Measurements from ENCODE around the gene ADH7. TPM values are rescaled to one million over a fixed set of nuclear protein-coding genes. Genes with fewer than 3 reads are reported as not detected.

Gene ADH7
- total and polyA plus RNA-seq, 5 donors from 2014 or later, result not detected

DNA sequence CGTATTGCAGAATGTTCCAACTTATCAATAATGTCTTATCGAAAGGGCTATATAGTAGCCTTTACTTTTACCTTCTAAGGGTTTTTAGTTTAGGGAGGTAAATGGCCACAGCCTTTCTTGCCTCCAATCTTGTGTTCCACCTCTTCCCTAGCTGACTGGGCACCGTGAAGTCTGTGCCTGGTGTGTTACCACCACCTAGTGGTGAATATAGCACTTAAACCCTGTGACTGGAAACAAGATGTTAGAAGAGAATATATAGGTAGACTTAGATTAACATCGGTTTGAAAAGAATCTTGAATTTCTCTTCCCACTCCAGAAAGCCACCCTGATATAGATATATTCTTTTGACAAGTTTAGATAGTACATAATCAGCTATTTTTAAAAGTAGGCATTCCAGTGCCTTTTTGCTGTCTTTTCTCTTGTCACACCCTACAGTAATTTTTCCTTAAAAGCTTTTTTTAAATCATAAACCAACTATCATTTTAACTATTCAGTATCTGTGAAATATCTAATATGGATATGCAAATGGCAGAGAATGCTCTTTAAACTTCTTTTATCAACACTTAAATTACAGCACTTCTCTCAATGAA is 27.8 kb upstream of the ADH7 start:
- peaks cover 0 to 4% (median 0%) of the 10 kb centered on the region in 4 donors for H3K4me1 Mint-ChIP-seq
- peaks cover 0 to 2% (median 0%) of the 10 kb centered on the region in 7 donors for H3K9me3 Mint-ChIP-seq
- peaks cover 21% of the 10 kb centered on the region for H3K27me3 Mint-ChIP-seq
- no peak overlapping the region for H3K27ac ChIP-seq (ENCODE audit: insufficient read depth, low read length, poor library complexity, severe bottlenecking)
- H3K4me3 ChIP-seq (ENCODE audit: low read depth, low read length), result no peak overlapping the region
- no peak overlapping the region for H3K27ac Mint-ChIP-seq
- no peaks in the 10 kb centered on the region for H3K36me3 Mint-ChIP-seq
- peaks cover 2% of the 10 kb centered on the region for H3K27me3 ChIP-seq (ENCODE audit: control insufficient read depth, insufficient read depth, low read length)
- no peaks in the 10 kb centered on the region for H3K36me3 ChIP-seq (ENCODE audit: control insufficient read depth, insufficient read depth, low read length)
- H3K4me3 Mint-ChIP-seq, result no peak overlapping the region
- peak; percentile 46 to 58 for ATAC-seq (ENCODE audit: low read depth in 2 of 2)
- DNase-seq, result peak; percentile 21 to 59 (median 38)
- H3K9me3 ChIP-seq (ENCODE audit: control insufficient read depth in 2 of 2, low read length in 2 of 2), result no peaks in the 10 kb centered on the region
- H3K4me1 ChIP-seq (ENCODE audit: control insufficient read depth, insufficient read depth, low read length, poor library complexity, severe bottlenecking), result no peaks in the 10 kb centered on the region

DNA sequence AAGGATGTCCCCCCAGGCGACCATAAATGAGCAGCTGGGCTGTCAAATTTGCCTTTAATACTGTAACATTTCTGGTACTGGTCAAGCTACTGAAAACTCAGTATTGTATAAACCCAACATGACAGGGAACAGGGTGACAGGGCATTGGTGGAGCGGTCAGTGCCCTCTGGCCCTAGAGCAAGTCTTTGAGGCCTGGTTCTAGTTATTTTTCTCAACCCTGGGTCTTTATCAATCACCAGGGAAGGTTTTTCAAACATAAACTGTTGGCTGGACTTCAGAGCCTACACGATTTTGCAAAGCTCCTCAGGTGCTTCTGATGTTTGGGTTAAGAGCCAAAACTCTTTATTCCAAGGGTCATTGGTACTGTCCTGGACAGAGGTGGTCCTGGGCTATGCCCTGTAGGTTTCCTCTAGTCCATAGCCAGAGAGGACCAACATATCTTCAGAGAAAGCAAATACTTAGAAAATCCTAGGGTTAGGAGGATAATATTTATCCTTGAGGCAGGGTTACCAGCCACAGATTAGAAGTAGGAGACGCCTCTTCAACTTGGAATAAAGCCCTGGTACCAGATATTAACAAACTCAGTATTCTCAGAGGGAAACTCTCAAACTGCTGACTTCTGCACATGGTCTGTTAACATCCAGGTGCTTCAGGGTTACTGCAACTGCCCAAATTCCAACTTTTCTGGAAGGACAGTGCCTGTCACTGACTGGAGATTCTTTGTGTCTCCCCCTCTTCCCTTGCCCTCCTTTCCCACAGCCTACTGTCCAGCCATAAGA is 26.7 kb upstream of the ADH7 start:
- no peak overlapping the region for H3K27ac ChIP-seq (ENCODE audit: insufficient read depth, low read length, poor library complexity, severe bottlenecking)
- H3K27me3 Mint-ChIP-seq, result peaks cover 19% of the 10 kb centered on the region
- no peaks in the 10 kb centered on the region for H3K9me3 ChIP-seq (ENCODE audit: control insufficient read depth in 2 of 2, low read length in 2 of 2)
- H3K4me3 Mint-ChIP-seq, result no peak overlapping the region
- H3K27ac Mint-ChIP-seq, result peak overlapping the region in 1 of 3 donors; percentile 4
- H3K4me3 ChIP-seq (ENCODE audit: low read depth, low read length), result no peak overlapping the region
- DNase-seq (no peak), ATAC-seq (ENCODE audit: low read depth in 2 of 2) (no peak)
- H3K36me3 Mint-ChIP-seq, result no peaks in the 10 kb centered on the region
- H3K36me3 ChIP-seq (ENCODE audit: control insufficient read depth, insufficient read depth, low read length), result no peaks in the 10 kb centered on the region
- peaks cover 0 to 2% (median 0%) of the 10 kb centered on the region in 7 donors for H3K9me3 Mint-ChIP-seq
- peaks cover 3% of the 10 kb centered on the region for H3K27me3 ChIP-seq (ENCODE audit: control insufficient read depth, insufficient read depth, low read length)
- H3K4me1 ChIP-seq (ENCODE audit: control insufficient read depth, insufficient read depth, low read length, poor library complexity, severe bottlenecking), result no peaks in the 10 kb centered on the region
- peaks cover 0 to 4% (median 0%) of the 10 kb centered on the region in 4 donors for H3K4me1 Mint-ChIP-seq

DNA sequence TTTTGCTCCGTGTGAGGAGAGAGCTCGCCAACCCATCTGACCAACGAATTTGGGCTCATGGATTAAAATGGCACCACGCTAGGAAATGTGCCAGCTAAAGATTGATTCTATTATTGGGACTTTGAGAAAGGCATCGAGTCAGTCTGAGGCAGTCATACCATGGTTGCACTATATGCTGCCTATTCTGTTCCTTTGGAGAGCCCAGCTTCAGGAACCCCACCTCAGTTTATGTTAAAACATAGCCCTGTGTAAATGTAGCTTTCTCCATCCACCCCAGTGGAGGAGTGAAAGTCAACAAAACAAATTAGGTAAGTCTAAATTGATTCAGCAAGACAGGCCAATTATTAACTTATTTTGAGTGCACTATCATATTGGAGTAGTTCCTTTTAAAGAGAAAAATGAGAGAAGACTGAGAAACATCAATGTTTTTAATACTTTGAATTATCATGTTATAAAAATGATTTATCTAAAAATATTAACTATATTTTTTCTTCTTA is 24.5 kb upstream of the ADH7 start:
- peaks cover 24% of the 10 kb centered on the region for H3K27me3 Mint-ChIP-seq
- no peak for ATAC-seq (ENCODE audit: low read depth in 2 of 2)
- DNase-seq, result no peak

GRCh38 chr4:99458911-99459447 is 23.8 kb upstream of the ADH7 start:
- no peak overlapping the region for H3K27ac ChIP-seq (ENCODE audit: insufficient read depth, low read length, poor library complexity, severe bottlenecking)
- Mint-ChIP-seq H3K4me1 (peaks cover 0 to 4% (median 0%) of the 10 kb centered on the region in 4 donors), H3K36me3 (no peaks in the 10 kb centered on the region), H3K27me3 (peaks cover 24% of the 10 kb centered on the region), H3K27ac (peak overlapping the region in 1 of 3 donors; percentile 3), H3K9me3 (peaks cover 0 to 6% (median 0%) of the 10 kb centered on the region in 7 donors), H3K4me3 (no peak overlapping the region)
- no peak overlapping the region for H3K4me3 ChIP-seq (ENCODE audit: low read depth, low read length)
- DNase-seq (no peak), ATAC-seq (ENCODE audit: low read depth in 2 of 2) (no peak)
- H3K36me3 ChIP-seq (ENCODE audit: control insufficient read depth, insufficient read depth, low read length), result no peaks in the 10 kb centered on the region
- peaks cover 3% of the 10 kb centered on the region for H3K27me3 ChIP-seq (ENCODE audit: control insufficient read depth, insufficient read depth, low read length)
- no peaks in the 10 kb centered on the region for H3K4me1 ChIP-seq (ENCODE audit: control insufficient read depth, insufficient read depth, low read length, poor library complexity, severe bottlenecking)
- H3K9me3 ChIP-seq (ENCODE audit: control insufficient read depth in 2 of 2, low read length in 2 of 2), result no peaks in the 10 kb centered on the region

More for the DNA sequence above, 24.5 kb upstream of the ADH7 start:
- Mint-ChIP-seq H3K36me3 (no peaks in the 10 kb centered on the region), H3K9me3 (peaks cover 0 to 6% (median 0%) of the 10 kb centered on the region in 7 donors), H3K4me3 (no peak overlapping the region), H3K4me1 (peaks cover 0 to 4% (median 0%) of the 10 kb centered on the region in 4 donors), H3K27ac (no peak overlapping the region)
- Histone ChIP-seq H3K36me3 (ENCODE audit: control insufficient read depth, insufficient read depth, low read length) (no peaks in the 10 kb centered on the region), H3K4me1 (ENCODE audit: control insufficient read depth, insufficient read depth, low read length, poor library complexity, severe bottlenecking) (no peaks in the 10 kb centered on the region), H3K9me3 (ENCODE audit: control insufficient read depth in 2 of 2, low read length in 2 of 2) (no peaks in the 10 kb centered on the region), H3K27ac (ENCODE audit: insufficient read depth, low read length, poor library complexity, severe bottlenecking) (no peak overlapping the region), H3K27me3 (ENCODE audit: control insufficient read depth, insufficient read depth, low read length) (peaks cover 3% of the 10 kb centered on the region), H3K4me3 (ENCODE audit: low read depth, low read length) (no peak overlapping the region)

DNA sequence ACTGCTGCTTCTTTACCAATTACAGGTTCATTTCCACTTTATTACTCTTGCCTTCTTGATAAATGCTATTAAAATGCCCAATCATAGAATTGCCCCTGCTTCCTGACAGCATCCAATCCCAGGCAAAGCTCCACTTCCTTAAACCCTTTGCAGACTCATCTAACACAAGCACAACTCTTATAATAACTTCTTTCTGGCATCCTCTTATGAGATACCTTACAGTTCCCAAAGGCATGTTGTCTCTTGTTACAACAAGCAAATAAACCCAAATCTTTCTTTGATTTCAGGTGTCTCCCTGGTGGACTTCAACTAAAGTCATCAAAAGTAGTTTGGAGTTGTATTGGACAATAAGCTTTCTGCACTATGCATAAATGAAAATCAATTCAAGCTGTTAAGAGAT is 22.5 kb upstream of the ADH7 start:
- Mint-ChIP-seq H3K27me3 (peaks cover 29% of the 10 kb centered on the region), H3K36me3 (no peaks in the 10 kb centered on the region), H3K27ac (no peak overlapping the region), H3K9me3 (peaks cover 1 to 9% (median 5%) of the 10 kb centered on the region in 7 donors), H3K4me1 (no peaks in the 10 kb centered on the region), H3K4me3 (no peak overlapping the region)
- H3K36me3 ChIP-seq (ENCODE audit: control insufficient read depth, insufficient read depth, low read length), result no peaks in the 10 kb centered on the region
- no peaks in the 10 kb centered on the region for H3K4me1 ChIP-seq (ENCODE audit: control insufficient read depth, insufficient read depth, low read length, poor library complexity, severe bottlenecking)
- H3K9me3 ChIP-seq (ENCODE audit: control insufficient read depth in 2 of 2, low read length in 2 of 2), result peaks cover 0 to 1% of the 10 kb centered on the region in 2 experiments
- H3K4me3 ChIP-seq (ENCODE audit: low read depth, low read length), result no peak overlapping the region
- peaks cover 2% of the 10 kb centered on the region for H3K27me3 ChIP-seq (ENCODE audit: control insufficient read depth, insufficient read depth, low read length)
- no peak for ATAC-seq (ENCODE audit: low read depth in 2 of 2)
- DNase-seq, result no peak
- no peak overlapping the region for H3K27ac ChIP-seq (ENCODE audit: insufficient read depth, low read length, poor library complexity, severe bottlenecking)

DNA sequence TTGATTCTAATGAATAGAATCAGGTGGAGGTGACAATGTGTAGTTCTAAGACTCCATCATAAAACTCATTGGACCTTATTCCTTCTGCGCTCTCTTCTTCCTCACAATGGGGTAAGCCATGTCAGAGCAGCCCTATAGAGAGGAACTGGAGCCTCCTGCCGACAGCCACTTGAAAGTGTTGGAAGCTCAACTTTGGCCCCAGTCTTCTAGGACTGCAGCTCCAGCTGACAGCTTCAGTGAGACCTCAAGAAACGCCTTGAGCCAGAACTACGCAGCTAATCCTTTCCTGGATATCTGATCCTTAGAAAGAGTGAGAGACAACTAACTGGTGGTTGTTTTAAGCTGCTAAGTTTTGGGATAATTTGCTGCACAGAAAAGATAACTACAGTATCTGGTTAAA is 22.1 kb upstream of the ADH7 start:
- Mint-ChIP-seq H3K36me3 (no peaks in the 10 kb centered on the region), H3K9me3 (peaks cover 1 to 12% (median 5%) of the 10 kb centered on the region in 7 donors), H3K27me3 (peaks cover 31% of the 10 kb centered on the region), H3K4me1 (no peaks in the 10 kb centered on the region), H3K27ac (no peak overlapping the region), H3K4me3 (no peak overlapping the region)
- H3K4me1 ChIP-seq (ENCODE audit: control insufficient read depth, insufficient read depth, low read length, poor library complexity, severe bottlenecking), result no peaks in the 10 kb centered on the region
- no peak for ATAC-seq (ENCODE audit: low read depth in 2 of 2)
- no peak overlapping the region for H3K4me3 ChIP-seq (ENCODE audit: low read depth, low read length)
- H3K27me3 ChIP-seq (ENCODE audit: control insufficient read depth, insufficient read depth, low read length), result peaks cover 2% of the 10 kb centered on the region
- H3K9me3 ChIP-seq (ENCODE audit: control insufficient read depth in 2 of 2, low read length in 2 of 2), result peaks cover 0 to 3% of the 10 kb centered on the region in 2 experiments
- no peak overlapping the region for H3K27ac ChIP-seq (ENCODE audit: insufficient read depth, low read length, poor library complexity, severe bottlenecking)
- no peaks in the 10 kb centered on the region for H3K36me3 ChIP-seq (ENCODE audit: control insufficient read depth, insufficient read depth, low read length)
- no peak for DNase-seq

GRCh38 chr4:99447513-99447912 is 12.4 kb upstream of the ADH7 start:
- Mint-ChIP-seq H3K4me3 (no peak overlapping the region), H3K36me3 (no peaks in the 10 kb centered on the region), H3K4me1 (no peaks in the 10 kb centered on the region), H3K27me3 (peaks cover 1% of the 10 kb centered on the region), H3K27ac (no peak overlapping the region), H3K9me3 (peaks cover 0 to 24% (median 9%) of the 10 kb centered on the region in 7 donors)
- H3K27ac ChIP-seq (ENCODE audit: insufficient read depth, low read length, poor library complexity, severe bottlenecking), result no peak overlapping the region
- DNase-seq, result no peak
- H3K4me1 ChIP-seq (ENCODE audit: control insufficient read depth, insufficient read depth, low read length, poor library complexity, severe bottlenecking), result no peaks in the 10 kb centered on the region
- peaks cover 5% of the 10 kb centered on the region for H3K27me3 ChIP-seq (ENCODE audit: control insufficient read depth, insufficient read depth, low read length)
- H3K4me3 ChIP-seq (ENCODE audit: low read depth, low read length), result no peak overlapping the region
- no peak for ATAC-seq (ENCODE audit: low read depth in 2 of 2)
- H3K9me3 ChIP-seq (ENCODE audit: control insufficient read depth in 2 of 2, low read length in 2 of 2), result peaks cover 0 to 3% of the 10 kb centered on the region in 2 experiments
- no peaks in the 10 kb centered on the region for H3K36me3 ChIP-seq (ENCODE audit: control insufficient read depth, insufficient read depth, low read length)

All from CD4-positive, CD25-positive, alpha-beta regulatory T cell (primary cell).